Gastroesophageal sphincter (tissue), 4 donors: ENCODE results near the gene TRPV6. TPM values are rescaled to one million over a fixed set of nuclear protein-coding genes. Genes with fewer than 3 reads are reported as not detected.

Experiments
- ATAC-seq: fragments of 150-250 bp; one replicate; pipeline ENCODE4 v1.9.1; 2016; ENCODE audit warnings: mild to moderate bottlenecking, moderate library complexity
- H3K27ac ChIP-seq, 4 donors: fragments of 200-600 bp; sonication (generic) in 3 of 4; 1 replicate in 3 of 4; 2 replicates in 1 of 4; pipeline ENCODE4 v1.5.1; 2016 to 2019
- H3K27me3 ChIP-seq: fragments of 200-600 bp; sonication (generic); one replicate; pipeline ENCODE4 v1.5.1; 2019
- H3K36me3 ChIP-seq, 2 donors: fragments of 200-600 bp; sonication (generic); one replicate each; pipeline ENCODE4 v1.5.1; 2019; ENCODE audit warnings: control low read depth in 1 of 2
- H3K4me1 ChIP-seq, 3 donors: fragments of 200-600 bp; sonication (generic); 1 replicate in 2 of 3; 2 replicates in 1 of 3; pipeline ENCODE4 v1.5.1; 2016 to 2019; ENCODE audit warnings: control low read depth in 2 of 3
- H3K4me3 ChIP-seq, 2 donors: fragments of 200-600 bp; sonication (generic); one replicate each; pipeline ENCODE4 v1.5.1; 2019; ENCODE audit warnings: mild to moderate bottlenecking in 1 of 2, moderate library complexity in 1 of 2
- H3K9me3 ChIP-seq, 3 donors: fragments of 200-600 bp; sonication (generic); one replicate each; pipeline ENCODE4 v1.5.1; 2017 to 2019; ENCODE audit warnings: control low read depth in 2 of 3
- EP300 ChIP-seq: sonication (generic); formaldehyde crosslinking; IDR thresholded peaks from one replicate; pipeline ENCODE4 v1.6.1; 2017; ENCODE audit warnings: antibody characterized with exemption, mild to moderate bottlenecking
- POLR2A ChIP-seq, 2 donors: fragments of 450-650 bp; IDR thresholded peaks; one replicate each; pipeline ENCODE4 v1.6.1; 2017; ENCODE audit warnings: antibody characterized with exemption in 2 of 2, mild to moderate bottlenecking in 2 of 2, moderate library complexity in 1 of 2
- POLR2AphosphoS5 ChIP-seq: sonication (generic); formaldehyde crosslinking; IDR thresholded peaks from one replicate; pipeline ENCODE4 v1.6.1; 2017; ENCODE audit warnings: antibody characterized with exemption
- WGBS, 2 donors: methylation state at CpG; one replicate each; pipeline ENCODE4 v1.1.5; 2018; ENCODE audit warnings: low coverage in 1 of 2; 5-methylcytosine and 5-hydroxymethylcytosine counted together
- total RNA-seq, 4 donors: library from RNA; depleted of rRNA; stranded (reverse); fragments of >200 nt; gene quantifications; one replicate each; pipeline ENCODE4 v1.1.0, GENCODE V29; 2016
- TF ChIP-seq, protein P1 (sequence below), 4 experiments: fragments of 200-600 bp in 2 of 4; fragments of 450-650 bp in 2 of 4; sonication (generic) in 1 of 4; IDR thresholded peaks; one replicate each; pipeline ENCODE4 v1.5.1; 2017 to 2019; ENCODE audit warnings: antibody characterized with exemption in 4 of 4, mild to moderate bottlenecking in 2 of 4, moderate library complexity in 2 of 4

The TRPV6 gene
- total RNA-seq, 4 donors from 2014 or later = 0.16 TPM; not detected in 3

GRCh38 chr7:142869434-142869833 is 16.1 kb downstream of the TRPV6 start:
- TF ChIP-seq, protein P1, sequence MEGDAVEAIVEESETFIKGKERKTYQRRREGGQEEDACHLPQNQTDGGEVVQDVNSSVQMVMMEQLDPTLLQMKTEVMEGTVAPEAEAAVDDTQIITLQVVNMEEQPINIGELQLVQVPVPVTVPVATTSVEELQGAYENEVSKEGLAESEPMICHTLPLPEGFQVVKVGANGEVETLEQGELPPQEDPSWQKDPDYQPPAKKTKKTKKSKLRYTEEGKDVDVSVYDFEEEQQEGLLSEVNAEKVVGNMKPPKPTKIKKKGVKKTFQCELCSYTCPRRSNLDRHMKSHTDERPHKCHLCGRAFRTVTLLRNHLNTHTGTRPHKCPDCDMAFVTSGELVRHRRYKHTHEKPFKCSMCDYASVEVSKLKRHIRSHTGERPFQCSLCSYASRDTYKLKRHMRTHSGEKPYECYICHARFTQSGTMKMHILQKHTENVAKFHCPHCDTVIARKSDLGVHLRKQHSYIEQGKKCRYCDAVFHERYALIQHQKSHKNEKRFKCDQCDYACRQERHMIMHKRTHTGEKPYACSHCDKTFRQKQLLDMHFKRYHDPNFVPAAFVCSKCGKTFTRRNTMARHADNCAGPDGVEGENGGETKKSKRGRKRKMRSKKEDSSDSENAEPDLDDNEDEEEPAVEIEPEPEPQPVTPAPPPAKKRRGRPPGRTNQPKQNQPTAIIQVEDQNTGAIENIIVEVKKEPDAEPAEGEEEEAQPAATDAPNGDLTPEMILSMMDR (IDR thresholded peaks at IDR 0.05) = no peak
- no peak for TF ChIP-seq POLR2A (IDR thresholded peaks at IDR 0.05)
- no peak for TF ChIP-seq POLR2AphosphoS5
- no peak for TF ChIP-seq EP300
- WGBS, 2 donors = 95 to 100% methylated on average over 1 to 2 of the region's 2 CpGs
- no peaks in the 10 kb centered on the region for H3K9me3 ChIP-seq
- H3K27me3 ChIP-seq = peaks cover 5% of the 10 kb centered on the region
- H3K4me3 ChIP-seq = no peak overlapping the region
- no peak overlapping the region for H3K27ac ChIP-seq
- no peak for ATAC-seq
- H3K36me3 ChIP-seq = peaks cover 0 to 9% of the 10 kb centered on the region in 2 donors
- H3K4me1 ChIP-seq = no peaks in the 10 kb centered on the region

DNA sequence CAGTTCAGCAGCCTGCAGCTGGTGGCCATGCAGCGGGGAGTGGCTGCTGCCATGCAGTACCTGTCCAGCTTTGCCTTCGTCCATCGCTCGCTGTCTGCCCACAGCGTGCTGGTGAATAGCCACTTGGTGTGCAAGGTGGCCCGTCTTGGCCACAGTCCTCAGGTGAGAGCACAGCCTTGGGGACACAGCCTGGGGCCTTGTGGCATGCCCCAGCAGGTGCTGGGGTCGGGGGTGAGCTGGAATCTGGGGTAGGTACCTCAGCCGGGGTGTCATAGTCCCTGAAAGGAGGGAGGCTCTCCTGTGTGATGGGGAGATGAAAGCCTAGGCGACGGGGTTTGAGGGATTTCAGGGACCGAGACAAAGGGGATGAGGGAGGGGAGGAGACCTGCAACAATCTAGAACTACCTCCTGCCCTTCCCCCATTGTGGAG is 16.5 kb downstream of the TRPV6 start:
- 92% methylated on average over 4 of the region's 11 CpGs; no CpG with 5 or more reads in 1 of the 2 donors for WGBS, 2 donors
- H3K4me3 ChIP-seq = no peak overlapping the region
- peaks cover 0 to 13% of the 10 kb centered on the region in 2 donors for H3K36me3 ChIP-seq
- no peak for ATAC-seq
- peaks cover 5% of the 10 kb centered on the region for H3K27me3 ChIP-seq
- no peak for TF ChIP-seq EP300
- TF ChIP-seq, protein P1 (IDR thresholded peaks at IDR 0.05) = no peak
- TF ChIP-seq POLR2AphosphoS5 = no peak
- TF ChIP-seq POLR2A (IDR thresholded peaks at IDR 0.05) = no peak
- no peaks in the 10 kb centered on the region for H3K9me3 ChIP-seq
- H3K4me1 ChIP-seq = no peaks in the 10 kb centered on the region
- H3K27ac ChIP-seq = no peak overlapping the region

- Histone ChIP-seq H3K4me1 (no peaks in the 10 kb centered on the region), H3K27ac (no peak overlapping the region), H3K36me3 (peaks cover 0 to 19% of the 10 kb centered on the region in 2 donors), H3K9me3 (no peaks in the 10 kb centered on the region), H3K4me3 (no peak overlapping the region), H3K27me3 (peaks cover 5% of the 10 kb centered on the region)
- no peak for TF ChIP-seq EP300
- no peak for TF ChIP-seq POLR2AphosphoS5
- TF ChIP-seq, protein P1 (IDR thresholded peaks at IDR 0.05) = no peak
- no peak for TF ChIP-seq POLR2A (IDR thresholded peaks at IDR 0.05)
- 79% methylated on average over 6 of the region's 31 CpGs; no CpG with 5 or more reads in 1 of the 2 donors for WGBS, 2 donors
- ATAC-seq = no peak
Observed at GRCh38 chr7:142868188-142868985, 17.2 kb downstream of the TRPV6 start.

GRCh38 chr7:142867398-142868187 is 18.0 kb downstream of the TRPV6 start:
- no peak for TF ChIP-seq POLR2AphosphoS5
- no peak for TF ChIP-seq EP300
- 53% methylated on average over 4 of the region's 18 CpGs; no CpG with 5 or more reads in 1 of the 2 donors for WGBS, 2 donors
- no peak overlapping the region for H3K27ac ChIP-seq
- ATAC-seq = no peak
- no peaks in the 10 kb centered on the region for H3K4me1 ChIP-seq
- H3K9me3 ChIP-seq = no peaks in the 10 kb centered on the region
- no peak overlapping the region for H3K4me3 ChIP-seq
- H3K27me3 ChIP-seq = peaks cover 5% of the 10 kb centered on the region
- peaks cover 0 to 27% of the 10 kb centered on the region in 2 donors for H3K36me3 ChIP-seq

- H3K9me3 ChIP-seq = no peaks in the 10 kb centered on the region
- no peak for TF ChIP-seq POLR2AphosphoS5
- no peak for TF ChIP-seq EP300
- TF ChIP-seq, protein P1 (IDR thresholded peaks at IDR 0.05) = no peak
- TF ChIP-seq POLR2A (IDR thresholded peaks at IDR 0.05) = no peak
- H3K27ac ChIP-seq = no peak overlapping the region
- H3K27me3 ChIP-seq = peaks cover 5% of the 10 kb centered on the region
- peaks cover 0 to 31% of the 10 kb centered on the region in 2 donors for H3K36me3 ChIP-seq
- no peaks in the 10 kb centered on the region for H3K4me1 ChIP-seq
- H3K4me3 ChIP-seq = no peak overlapping the region
- no peak for ATAC-seq
- WGBS, 2 donors = 68 to 72% methylated on average over 3 to 4 of the region's 4 CpGs
Observed at GRCh38 chr7:142867097-142867378, 18.5 kb downstream of the TRPV6 start.
